GM19240 (cell line): Measurements from ENCODE around the gene WFS1.
A peak's percentile ranks its signal among the peaks of the same experiment; 100 is the strongest.

Experiments used
- DNase-seq: peaks from one replicate; pipeline ENCODE4 v3.0.0; 2011; ENCODE audit warnings: low spot score; ENCODE audit not compliant: insufficient read length

WFS1 gene

DNA sequence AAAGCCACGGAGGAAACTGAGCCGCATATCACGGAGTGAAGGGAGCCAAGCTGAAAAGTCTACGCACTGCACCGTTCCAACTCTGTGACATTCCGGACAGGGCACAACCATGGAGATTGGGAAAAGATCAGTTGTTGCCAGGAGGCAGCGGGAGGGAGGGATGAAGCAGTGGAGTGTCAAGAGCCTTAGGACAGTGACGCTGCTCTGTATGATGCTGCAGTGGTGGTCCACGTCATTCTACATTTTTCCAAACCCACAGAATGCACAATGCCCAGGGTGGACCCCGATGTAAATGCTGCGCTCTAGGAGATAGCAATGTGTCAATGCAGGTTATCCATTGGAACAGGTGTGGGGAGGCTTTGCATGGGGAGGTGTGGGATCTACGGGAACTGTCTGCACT lies 7.5 kb upstream of the WFS1 start:
- DNase-seq: no peak

DNA sequence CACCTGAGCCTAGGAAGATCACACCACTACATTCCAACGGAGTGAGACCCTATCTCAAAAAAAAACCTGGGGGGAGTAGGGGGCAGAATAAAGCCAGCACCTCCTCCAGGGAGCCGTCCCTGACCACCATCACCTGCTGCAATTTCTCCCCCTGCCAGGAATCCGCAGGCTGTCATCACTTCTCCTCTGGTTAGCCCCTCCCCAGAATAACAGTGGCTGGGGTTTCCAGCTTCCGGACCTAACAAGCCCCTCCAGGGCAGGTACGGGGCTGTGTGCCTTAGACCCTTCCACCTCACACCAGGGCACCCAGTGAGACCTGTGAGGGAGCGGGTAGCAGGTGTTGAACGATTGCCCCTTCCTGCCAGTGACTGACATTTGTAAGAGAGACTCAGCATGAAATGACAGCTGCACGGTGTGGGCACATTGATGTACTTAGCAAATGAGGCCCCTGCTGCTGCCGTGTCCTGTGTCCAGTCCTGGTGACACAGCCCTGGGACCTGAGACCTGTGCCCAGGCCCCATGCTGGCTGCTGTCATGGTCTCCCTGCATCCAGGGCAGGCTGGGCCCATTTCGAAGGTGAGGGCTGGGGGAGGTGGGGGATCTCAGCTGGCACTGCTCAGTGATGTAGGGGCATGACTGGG lies 6.7 kb upstream of the WFS1 start:
- DNase-seq: no peak

DNA sequence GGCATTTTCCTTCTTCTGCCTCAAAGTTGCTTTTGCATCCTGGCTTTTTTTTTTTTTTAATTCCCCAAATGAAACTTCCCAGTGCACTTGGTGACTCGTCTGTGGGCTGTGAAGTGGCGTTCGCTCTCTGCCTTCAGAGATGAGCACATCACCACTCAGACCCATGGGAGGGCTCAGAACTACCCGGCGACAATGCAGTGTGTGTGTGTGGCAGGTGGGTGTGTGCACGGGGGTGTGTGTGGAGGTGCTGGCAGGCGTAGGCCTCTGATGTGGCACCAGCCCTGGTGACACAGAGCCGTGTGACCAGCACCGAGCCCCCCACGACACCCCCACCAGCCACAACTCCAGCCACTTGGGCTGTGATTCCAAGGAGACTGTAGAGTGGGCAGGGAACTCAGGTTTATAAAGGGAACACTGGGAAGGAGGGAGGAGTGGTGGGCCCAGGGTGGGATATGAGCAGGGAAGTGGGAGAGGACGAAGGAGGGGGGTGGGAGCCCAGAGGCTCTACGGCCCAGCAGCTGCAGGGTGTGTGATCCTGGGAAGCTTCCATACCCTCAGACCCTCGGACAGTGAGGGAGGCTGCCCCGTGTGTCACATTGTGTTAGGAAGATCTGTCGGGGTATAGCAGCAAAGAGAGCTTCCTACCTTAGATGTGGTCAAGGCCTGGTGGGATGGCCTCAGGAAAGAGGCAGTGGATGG lies 6.0 kb upstream of the WFS1 start:
- no peak for DNase-seq

DNA sequence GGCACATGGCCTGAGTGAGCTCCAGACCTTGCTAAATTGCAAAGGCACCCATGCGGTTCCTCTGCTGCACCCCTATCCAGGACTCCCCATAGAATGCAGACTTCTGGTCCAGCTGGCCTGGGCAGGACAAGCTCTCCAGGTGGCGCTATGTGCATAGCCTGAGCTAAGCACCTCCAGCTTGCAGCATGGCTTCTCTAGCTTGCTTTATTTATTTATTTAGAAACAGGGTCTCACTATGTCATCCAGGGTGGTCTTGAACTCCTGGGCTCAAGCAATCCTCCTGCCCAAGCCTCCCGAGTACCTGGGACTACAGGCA lies 5.5 kb upstream of the WFS1 start:
- no peak for DNase-seq

DNA sequence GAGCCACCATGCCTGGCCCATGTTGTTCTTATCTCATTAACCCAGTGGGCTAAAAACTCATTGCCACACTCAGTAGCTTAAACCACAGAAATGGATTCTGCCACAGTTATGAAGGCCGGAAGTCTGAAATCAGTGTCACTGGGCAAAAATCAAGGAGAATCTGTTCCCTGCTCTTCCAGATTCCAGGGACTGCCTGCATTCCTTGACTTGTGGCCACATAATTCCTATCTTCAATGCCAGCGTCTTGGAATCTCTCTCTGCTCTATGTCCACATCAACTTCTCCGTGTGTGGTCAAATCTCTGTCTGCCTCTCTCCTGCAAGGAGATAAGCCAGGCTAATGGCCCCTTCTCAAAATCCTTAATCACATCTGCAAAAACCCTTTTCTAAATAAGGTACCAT lies 4.1 kb upstream of the WFS1 start:
- DNase-seq: no peak

DNA sequence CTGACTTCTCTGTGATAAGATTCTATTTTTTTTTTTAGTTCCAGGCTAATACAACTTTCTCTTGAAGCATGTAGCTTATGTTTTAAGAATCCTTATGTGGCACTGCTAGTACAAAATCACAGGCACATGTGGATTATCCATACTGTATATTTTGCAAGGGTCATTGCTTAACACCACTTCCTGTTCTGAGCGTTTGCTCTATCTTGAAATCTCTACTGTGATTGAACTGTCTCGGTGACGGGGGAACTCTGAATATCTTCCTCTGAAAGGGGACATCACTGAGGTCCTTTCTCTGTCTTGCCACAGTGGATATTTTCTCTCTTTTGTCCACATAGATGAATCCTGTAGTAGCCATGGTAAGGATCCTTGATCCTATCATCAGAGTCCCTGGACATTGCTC lies 2.1 kb upstream of the WFS1 start:
- no peak for DNase-seq

DNA sequence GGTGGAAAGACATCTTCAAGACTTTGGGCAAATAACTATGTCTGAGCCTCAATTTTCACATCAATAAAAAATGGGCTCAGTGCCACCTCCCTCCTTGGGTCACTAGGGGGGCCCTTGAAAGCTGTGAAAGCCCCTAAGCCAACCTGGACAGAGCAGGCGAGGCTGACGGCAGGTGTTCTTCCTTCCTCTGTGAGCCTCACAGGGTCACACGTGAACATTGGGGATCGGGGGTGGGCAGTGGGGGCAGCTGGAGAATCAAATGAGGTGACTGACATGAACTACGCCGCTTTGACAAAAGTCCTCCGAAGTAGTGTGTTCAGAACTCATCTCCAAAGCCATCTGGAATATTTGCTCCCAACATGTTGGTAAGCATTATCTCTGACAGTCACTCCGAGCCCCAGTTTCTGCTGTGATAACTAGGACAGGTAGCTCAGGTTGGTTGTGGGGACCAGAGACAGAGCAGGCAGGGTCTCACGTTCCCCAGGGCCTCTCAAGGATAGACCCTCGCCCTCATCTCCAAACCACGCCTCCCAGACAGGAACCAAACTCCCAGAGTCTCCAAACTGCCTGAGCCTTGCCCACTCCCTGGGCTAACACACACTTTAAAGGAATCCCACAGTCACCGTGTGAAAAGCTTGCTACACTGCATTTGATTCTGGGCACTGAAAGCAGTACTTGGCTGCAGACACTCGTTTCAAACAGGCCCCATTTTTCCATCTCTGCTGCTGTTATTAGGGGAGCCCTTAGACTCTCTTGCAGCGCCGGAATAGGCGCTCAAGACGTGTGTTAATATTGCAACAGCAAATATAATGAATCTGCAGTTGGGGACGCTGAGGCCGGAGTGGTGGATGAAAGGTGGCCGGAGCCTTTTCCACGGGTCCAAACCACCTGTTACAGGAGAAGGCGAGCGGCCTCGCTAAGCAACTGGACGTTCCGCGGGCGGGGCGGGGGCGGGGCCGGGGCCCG lies 717 bp upstream of the WFS1 start:
- DNase-seq: no peak

DNA sequence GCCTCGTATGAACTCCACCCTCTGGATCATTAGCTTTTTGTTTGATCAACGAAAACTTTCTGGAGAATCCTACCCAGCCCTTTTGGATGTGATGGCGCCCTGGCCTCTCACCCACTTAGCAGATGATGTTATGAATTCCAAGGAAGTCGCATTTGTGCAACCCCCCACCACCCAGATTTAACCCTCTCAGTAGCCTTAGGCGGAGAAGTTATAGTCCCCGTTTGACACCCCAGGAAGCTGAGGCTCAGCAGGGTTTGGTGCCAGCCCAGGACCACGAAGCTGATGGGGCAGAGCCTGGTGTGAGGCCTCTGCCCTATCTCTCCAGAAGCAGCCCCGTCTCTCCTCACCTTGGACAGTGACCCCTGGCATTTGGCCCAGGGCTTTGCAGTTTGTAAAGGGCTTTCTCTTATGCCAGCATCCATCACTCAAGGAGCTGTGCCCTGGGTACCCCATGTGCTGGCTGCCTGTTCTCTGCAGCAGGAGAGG lies 1.0 kb downstream of the WFS1 start:
- no peak for DNase-seq

DNA sequence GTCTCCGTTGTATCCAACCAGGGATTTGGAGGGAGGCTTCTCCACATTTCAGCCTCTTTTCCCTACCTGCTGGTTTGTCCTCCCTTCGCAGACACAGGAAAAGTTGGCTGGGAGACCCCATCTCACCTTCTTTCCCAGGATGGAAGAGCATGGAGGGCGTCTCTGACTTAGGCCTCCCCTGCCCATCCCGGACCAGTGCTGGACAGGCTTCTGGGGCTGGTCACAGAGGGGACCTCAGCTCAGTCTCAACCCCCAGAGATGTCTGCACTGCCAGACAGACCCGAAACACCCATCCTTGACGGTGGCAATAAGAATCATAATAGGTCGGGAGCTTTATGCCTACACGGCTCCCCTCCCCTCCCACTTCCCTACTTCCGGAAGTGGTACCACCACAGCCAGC lies 1.6 kb downstream of the WFS1 start:
- no peak for DNase-seq

DNA sequence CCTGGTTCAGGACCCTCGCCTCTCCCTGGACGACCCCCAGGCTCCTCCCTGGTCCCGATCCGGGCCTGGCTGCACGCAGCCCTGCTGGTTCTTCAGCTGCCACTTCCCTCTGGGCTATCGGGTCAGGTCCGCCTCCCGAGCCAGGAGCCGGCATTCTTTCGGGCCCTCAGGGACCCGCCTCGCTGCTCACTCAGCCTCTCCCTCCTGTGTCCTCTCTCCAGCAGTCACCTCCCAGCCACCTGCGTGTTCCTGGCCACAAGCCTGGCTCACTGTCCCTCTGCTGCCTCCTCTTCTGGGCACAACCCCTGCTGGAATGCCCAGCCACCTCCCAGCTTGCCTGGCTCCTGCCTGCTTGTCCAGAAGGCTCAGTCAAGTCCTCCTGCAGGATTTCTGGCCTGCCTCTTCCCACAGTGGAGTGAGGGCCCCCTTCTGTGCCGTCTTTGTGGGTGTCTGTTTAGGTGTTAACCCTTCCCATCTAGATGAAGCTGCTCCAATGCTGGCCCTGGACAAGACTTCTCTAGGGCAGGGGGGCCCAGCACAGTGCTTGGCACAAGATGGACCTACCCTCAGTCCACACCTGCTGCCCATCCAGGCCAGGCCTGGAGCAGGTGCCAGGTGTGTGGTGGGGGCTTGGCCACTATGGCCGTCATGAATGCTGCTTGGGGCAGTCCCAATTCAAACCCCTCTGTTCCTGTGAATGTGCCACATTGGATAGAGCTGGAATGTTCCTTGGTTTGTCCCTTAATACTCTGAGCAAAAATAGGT lies 2.2 kb downstream of the WFS1 start:
- no peak for DNase-seq

DNA sequence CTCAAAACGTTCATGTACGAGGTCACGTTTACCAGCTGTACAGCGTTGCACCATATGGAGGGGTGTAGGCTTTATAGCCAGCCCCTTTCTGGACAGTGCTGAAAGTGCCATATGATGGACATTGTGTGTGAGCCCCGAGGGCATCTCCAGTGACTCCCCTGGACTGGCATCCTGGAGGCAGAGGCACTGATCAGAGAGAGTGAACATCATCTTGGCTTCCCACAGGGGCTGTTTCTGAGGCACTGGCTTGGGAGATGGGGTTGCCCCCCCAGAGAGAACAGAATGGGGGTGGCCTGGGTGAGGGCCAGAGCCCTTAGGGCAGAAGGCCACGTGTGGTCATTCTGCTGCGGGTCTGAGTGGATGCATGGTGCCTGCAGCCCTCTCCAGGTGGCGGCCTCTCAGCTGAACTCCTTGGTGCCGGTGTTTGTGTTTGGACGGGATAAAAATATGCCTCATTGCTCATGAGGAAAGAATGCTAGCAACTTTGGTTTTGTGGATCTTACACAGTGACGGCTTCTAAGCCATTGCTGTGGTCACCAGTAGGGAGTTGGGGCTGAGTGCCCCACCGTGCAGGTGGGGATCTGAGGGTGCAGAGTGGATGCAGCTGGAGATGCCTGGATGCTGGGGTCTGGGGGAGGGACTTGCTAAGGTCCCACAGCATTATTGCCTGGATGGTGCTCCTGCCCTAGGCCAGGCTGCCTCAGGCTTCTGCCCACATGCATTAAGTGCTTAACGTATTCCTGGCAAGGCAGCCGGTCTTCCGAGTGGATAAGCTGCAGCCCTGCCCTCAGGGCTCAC lies 3.4 kb downstream of the WFS1 start:
- DNase-seq: no peak

DNA sequence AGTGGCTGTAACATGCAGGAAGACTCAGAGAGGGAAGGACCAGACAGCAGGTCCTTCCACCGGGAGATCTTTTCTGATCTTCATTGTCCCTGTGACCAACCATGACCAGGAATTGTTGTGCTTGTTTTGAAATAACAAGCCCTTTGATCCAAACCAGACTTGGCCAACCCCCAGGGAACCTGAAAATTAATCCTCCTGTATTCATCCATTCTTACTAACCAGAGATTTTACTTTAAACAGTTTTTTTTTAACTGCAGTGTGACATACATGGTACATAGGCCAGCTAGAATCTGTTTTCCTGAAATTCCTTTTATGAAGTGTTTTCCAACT lies 4.0 kb downstream of the WFS1 start:
- no peak for DNase-seq

DNA sequence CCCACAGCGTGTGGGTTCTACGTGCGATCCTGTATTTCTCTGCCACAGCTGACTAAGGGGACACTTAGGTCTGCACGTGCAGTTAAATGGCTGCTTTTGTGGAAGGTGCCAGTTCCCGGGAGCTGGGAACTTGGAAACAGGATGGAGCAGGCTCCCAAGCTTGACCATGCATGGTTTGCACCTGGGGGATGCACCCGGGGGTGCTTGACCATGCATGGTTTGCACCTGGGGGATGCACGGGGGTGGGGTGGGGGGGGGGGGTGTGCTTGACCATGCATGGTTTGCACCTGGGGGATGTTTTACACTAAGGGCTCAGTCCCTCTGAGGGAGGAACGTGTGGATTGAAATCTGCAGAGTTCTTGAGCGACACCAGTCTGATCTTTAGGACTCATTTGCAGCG lies 5.7 kb downstream of the WFS1 start:
- no peak for DNase-seq

DNA sequence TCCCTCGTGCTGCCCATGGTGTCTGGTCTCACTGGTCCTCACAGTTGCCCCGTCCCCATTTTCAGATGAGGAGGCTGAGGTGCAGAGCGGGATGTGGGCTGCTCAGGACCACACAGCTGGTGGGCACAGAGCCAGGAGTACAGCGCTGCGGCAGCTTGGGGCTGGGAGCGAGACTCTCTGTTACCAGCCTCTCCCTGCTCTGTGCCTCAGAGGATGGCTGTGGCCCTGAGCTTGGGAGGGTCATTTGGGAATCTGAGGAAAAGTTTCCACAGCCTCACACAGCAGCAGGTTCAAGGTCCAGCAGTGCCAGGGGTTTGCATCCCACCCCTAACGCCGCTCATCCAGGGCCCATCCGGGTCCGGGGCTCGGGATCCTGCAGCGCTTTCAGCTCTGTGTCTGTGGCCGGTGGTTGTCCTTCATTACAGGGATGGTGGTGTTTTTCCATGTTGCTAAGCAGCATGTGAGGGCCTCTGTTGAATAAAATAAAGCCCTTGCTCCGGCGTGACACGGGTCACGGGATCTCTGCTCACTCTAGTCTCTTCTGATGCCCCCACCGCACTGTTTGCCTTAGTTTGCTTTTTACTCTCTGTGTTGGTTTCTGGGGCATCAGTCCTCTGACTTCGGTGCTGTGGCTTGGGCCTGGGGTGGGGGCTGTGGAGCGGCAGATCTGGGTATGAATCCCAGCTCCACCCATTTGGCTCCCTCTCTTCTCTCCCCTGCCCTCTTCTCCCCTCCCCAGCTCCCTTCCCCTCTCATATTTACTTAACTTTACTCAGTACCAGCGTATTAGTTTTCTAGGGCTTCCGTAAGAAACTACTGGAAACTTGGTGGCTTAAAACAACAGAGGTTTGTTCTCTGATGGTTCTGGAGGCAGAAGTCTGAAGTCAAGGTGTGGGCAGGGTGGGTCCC lies 6.5 kb downstream of the WFS1 start:
- DNase-seq: no peak

DNA sequence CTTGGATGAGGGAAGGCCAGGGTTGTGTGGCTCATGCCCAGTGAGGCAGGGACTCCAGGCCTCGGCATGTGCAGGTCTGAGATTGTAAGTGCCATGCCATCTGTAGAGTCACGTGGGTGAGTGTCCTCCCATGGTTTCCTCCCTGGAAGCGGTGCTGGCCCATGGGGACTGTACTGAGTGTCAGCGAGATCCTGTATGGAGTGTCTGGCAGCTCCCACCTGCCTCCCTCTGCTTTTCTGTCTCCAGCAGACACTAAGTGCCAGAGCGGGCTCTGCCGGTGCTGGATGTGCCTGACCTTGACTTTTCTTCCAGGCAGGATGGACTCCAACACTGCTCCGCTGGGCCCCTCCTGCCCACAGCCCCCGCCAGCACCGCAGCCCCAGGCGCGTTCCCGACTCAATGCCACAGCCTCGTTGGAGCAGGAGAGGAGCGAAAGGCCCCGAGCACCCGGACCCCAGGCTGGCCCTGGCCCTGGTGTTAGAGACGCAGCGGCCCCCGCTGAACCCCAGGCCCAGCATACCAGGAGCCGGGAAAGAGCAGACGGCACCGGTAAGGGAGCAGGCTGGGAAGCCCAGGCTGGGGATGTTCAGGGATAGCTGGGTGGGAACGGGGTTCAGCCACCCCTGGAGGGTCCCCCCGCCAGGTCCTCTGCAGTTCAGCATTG lies 7.6 kb downstream of the WFS1 start:
- DNase-seq: no peak

DNA sequence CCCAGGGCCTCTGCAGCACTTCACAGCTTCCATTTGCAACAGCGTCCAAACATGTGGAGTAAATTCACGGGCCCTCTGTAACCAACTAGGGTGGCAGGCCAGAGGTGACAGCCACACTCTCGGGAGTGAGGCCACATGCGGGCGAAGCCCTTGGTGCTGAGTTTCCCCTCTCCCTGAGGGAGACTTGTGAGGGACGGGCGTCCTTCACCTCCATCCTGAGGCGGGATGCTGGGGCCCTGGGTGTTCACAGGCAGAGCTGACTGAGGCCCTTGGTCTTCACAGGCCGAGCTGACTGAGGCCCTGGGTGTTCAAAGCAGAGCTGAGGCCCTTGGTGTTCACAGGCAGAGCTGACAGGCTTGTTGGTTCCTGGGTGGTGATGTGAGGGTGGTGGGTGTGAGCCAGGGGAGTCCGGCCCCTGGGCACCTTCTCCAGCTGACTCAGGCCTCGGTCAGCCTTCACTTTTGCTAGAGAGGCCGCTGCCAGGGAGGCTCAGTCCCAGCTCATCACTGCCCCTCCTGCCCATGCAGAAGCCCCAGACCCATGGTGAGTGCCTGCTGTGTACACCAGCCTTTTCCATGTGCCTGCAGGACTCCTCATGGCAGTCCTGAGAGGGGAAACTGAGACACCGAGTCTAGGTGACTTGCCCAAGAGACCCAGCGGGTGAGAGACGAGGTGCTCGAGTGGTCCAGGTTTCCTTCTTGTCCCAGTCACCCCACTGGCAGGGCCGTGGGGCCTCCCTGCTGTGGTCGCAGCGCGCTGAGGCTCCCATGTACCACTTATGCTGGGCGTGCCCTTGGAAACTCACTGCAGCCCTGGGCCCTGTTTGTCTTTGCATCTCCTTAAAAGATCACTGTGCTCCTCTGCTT lies 8.5 kb downstream of the WFS1 start:
- DNase-seq: no peak

DNA sequence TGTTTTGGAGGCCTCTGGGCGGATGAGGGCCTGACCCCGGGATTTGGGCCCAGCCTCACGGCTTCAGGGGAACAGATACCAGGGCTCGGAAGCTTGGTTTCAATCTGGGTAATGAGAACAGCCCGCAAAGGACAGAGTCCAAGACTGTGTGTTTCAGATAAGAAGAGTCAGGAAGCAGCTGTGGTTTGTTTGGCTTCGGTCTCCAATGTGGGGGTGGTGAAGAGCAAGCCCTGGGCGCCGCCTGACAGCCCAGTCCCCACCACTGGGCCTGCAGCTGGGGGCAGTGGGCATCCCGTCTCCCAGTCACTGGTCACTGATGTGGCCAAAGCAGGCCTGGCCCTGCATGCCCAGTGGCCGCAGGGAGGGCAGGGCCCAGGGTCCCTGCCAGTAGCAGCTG lies 9.1 kb downstream of the WFS1 start:
- peak; percentile 63 for DNase-seq

DNA sequence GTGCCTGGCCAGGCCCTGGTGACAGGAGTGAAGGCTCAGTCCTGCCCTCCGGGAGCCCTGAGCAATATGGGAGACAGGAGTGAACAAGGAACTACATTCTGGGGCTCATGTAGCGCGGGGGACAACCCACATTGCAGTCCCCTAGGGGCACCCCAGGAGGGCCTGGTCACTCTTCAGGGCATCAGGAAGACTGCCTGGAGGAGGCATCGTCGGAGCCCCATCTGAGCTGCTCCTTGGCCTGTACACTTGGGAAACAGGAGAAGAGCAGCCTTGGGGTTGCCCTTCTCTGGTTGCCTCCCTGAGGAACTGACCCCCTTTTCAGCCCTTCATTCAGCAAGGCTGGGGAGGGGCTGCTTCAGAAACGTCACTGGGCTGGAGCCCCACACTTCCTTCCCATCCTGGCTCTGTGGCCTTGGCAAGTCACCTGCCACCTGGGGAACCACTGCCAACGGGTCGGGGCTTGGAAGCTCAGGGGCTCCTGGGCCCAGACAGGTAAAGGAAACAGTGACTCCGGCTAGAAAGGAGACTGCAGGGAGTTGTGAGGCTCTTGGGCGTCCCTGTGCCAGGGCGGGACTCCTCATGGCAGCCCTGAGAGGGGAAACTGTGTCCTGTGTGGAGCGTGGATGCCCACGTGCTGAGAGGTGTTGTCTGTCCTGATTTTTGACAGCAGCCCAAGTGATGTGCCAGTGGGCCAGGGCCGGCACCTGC lies 10.1 kb downstream of the WFS1 start:
- DNase-seq: no peak
